Epithelial cell of prostate (primary cell): Measurements from ENCODE around the gene KCNJ6.
"Not testable (repeated sequence)": the region's sequence is repeated elsewhere in the genome, so short reads cannot be mapped to it uniquely, and the experiment has no call there.

ENCODE experiments used
- DNase-seq: peaks from one replicate; pipeline ENCODE4 v3.0.0-alpha.2; 2011; ENCODE audit warnings: low read depth, low spot score
- H3K27ac ChIP-seq: fragments of 450-650 bp; 2 replicates; pipeline ENCODE4 v1.5.1; 2017; ENCODE audit warnings: mild to moderate bottlenecking

KCNJ6 gene

DNA sequence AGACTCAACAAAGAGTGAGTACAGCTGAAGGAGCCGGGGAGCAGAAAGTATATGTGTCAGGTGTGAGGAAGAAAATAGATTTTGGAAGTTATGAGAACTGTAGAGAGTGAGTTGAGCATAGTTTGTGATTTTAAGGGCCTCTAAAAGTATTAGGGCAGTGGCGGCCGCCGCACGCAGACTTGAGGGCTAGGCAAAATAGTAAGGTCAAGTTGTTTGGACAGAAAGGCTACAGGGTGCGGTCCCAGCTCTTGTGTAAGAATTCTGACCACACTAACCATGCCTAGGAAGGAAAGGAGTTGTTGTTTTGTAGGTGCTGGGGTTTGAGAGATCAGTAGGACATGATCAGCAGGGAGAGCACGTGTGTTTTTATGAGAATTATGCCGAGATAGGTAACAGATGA lies 327.6 kb downstream of the KCNJ6 start:
- DNase-seq, H3K27ac ChIP-seq: not testable (repeated sequence)

GRCh38 chr21:37587635-37588177 lies 328.6 kb downstream of the KCNJ6 start:
- DNase-seq, result no peak
- H3K27ac ChIP-seq, result no peak overlapping the region

GRCh38 chr21:37587203-37587602 lies 329.1 kb downstream of the KCNJ6 start:
- no peak for DNase-seq
- H3K27ac ChIP-seq, result no peak overlapping the region

DNA sequence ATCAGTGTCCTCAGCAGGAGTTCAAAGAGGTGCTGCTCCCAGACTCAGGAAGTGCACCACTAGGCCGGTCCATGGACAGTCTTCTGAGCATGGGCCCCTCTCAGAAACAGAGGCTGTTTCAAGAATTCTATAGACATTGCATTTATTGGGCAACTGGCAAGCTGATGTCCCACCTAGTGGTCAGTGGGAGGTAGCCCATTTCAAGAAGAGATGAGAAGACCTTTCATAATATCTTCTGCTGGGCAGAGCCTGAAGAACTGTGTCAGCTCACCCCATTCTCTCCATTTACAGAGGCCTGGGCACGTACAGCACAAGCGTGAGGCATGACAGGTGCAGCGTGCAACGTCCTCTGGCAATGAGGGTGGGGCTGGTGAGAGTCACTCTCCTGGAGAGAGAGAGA lies 333.7 kb downstream of the KCNJ6 start:
- DNase-seq, result no peak
- no peak overlapping the region for H3K27ac ChIP-seq

DNA sequence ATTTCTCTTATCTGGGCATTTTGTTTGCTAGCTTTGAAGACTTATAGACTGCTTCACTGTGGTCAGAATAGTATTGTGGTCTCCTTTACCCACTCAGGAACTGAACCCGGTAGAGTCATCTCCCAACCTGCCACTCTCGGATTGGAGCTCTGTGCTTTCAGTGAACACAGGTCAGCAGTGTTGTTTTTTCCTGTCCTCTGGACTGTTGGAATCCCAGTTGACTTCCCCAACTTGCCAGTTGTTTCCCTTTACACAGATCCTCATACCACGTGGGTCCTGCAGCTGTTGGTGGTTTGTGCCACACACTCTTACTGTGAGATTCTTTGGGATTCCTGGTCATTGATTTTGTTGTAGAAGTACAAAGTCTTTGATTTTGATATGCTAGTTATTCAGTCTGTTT lies 335.6 kb downstream of the KCNJ6 start:
- no peak for DNase-seq
- H3K27ac ChIP-seq, result no peak overlapping the region

DNA sequence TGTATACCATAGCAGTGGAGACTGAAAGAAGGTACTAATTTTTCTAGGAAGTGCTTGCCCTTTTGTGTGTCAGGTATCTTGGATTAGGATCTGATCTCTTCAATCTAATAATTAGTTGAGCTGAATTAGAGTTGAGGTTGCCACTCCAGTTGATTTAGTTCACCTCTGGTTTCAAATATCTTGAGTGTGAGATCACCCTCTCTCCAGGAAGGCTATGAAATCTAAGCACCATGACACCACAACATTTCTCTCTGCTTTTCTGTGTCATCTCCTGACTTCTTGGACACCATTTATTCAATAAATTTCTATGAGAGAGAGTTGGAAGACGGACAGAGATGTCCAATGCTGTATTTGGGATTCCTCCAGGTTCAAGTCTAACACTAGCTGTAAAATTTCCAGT lies 336.9 kb downstream of the KCNJ6 start:
- H3K27ac ChIP-seq, result no peak overlapping the region
- no peak for DNase-seq

DNA sequence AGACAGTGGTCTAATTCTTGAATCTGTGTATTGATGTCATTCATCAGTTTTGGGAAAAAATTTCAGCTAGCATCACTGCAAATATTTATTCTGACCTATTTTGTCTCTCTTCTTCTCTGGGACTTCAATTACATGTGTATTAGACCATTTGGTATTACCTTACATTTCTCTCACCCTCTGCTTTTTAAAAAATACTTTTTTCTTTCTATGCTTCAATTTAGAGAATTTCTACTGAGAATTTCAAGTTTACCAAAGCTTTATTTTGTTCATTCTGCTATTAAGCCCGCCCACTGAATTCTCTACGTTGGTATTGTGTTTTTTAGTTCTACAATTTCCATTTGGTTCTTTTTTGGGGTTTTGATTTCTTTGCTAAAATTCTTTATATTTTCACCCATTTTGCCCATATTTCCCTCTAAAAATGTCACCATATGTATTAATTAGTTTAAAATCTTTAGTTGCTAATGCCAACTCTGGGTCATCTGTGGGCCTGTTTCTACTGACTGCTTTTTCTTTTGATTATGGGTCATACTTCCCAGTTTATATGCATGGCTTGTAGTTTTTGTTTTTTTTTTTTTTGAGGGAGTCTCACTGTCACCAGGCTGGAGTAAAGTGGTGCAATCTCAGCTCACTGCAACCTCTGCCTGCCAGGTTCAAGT lies 337.7 kb downstream of the KCNJ6 start:
- no peak for DNase-seq
- H3K27ac ChIP-seq, result no peak overlapping the region

DNA sequence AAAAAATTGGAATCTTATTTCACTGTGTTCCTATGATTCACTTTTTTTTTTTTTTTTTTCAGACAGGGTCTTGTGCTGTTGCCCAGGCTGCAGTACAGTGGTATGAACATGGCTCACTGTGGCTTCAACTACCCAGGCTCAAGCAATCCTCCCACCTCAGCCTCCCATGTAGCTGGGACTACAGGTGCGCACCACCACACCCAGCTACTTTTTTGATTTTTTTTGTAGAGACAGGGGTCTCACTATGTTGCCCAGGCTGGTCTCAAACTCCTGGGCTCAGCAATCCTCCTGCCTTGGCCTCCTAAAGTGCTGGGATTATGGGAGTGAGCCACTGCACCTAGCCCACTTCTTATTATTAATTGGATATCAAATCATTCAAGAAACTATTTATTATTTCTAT lies 339.3 kb downstream of the KCNJ6 start:
- H3K27ac ChIP-seq, DNase-seq: not testable (repeated sequence)

DNA sequence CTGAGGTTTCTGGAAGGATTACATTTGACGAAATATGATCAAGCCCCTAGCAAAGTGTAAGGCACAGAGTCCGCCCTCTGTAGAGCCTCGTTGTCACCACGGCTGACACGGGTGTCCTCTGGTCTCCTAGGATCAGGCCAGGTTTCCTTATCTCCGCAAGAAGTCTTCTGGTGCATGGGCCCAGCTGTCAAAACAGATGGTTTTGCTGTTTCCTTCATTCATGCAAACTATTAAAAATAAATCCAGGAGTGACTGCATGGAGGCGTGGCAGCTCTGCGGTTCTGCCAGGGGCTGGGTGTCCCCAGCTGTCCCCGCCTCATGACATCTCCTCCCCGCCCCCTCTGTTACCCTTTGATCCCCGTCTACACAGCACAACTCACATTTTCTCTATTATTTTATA lies 340.7 kb downstream of the KCNJ6 start:
- DNase-seq, result no peak
- no peak overlapping the region for H3K27ac ChIP-seq

DNA sequence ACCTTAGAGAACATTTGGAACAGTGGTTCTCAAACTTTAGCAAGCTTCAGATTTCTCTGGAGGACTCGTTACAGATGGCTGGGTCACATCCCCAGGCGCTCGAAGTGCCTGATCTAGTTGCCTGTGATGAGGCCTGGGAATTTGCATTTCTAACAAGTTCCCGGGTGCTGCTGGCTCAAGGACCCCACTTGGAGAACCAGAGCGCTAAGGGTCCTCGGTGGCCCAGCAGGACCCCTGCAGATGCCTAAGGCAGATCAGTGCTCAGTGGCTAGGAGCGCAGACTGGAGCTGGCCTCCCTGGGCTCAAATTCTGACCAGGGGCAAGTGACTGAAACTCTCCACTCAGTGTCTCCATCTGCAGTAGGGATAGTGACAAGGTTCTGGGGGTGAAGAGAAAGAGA lies 341.5 kb downstream of the KCNJ6 start:
- H3K27ac ChIP-seq, result no peak overlapping the region
- no peak for DNase-seq

DNA sequence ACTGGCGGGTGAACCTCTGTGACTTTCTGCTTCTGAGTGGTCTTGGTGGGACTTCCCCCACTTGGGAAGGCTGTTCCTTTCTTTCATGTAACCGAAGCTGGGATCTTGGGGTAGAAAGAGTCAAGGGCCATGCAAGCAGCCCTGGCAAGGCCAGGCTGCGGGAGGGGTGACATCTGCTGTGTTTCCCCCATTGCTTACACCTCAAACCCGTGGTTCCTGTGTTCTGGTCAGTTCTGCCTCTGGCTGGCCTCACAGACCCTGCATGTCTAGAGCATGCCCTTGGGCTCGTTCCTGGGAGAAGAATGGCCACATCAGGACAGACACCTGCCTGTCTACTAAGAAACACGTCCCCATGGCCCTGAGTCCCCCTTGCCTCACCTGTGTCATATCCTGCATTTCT lies 341.9 kb downstream of the KCNJ6 start:
- no peak overlapping the region for H3K27ac ChIP-seq
- no peak for DNase-seq

- H3K27ac ChIP-seq, result no peak overlapping the region
- DNase-seq, result no peak
These were observed 344.8 kb downstream of the KCNJ6 start for GRCh38 chr21:37571442-37571841.

DNA sequence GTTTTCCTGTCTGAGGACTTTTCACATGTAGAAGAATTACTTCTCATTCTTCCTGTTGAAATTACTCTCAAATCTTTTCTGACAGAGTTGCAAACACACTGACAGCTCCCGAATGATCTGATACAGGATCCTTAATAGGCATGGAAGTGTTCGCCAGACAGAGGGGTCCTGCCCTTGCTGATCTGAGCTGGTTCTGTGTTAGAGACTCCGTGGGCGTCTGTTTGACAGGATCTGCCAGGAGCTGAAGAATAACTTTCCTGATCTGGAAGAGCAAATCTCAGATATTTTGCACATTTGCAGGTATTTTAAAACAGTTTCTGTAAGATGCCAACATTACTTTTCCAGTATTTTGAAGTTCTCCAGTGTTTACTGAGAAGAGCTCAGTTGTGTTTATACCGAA lies 347.3 kb downstream of the KCNJ6 start:
- DNase-seq, result no peak
- H3K27ac ChIP-seq, result no peak overlapping the region

- no peak for DNase-seq
These were observed 347.8 kb downstream of the KCNJ6 start for GRCh38 chr21:37568415-37568814.

GRCh38 chr21:37566790-37567615 lies 349.3 kb downstream of the KCNJ6 start:
- no peak for DNase-seq
- H3K27ac ChIP-seq, result no peak overlapping the region

More at GRCh38 chr21:37568415-37568814, 347.8 kb downstream of the KCNJ6 start:
- no peak overlapping the region for H3K27ac ChIP-seq

GRCh38 chr21:37565530-37566223 lies 350.6 kb downstream of the KCNJ6 start:
- H3K27ac ChIP-seq, result no peak overlapping the region
- DNase-seq, result no peak

- H3K27ac ChIP-seq, result peak overlapping the region; percentile 87
- DNase-seq, result no peak
These were observed 351.2 kb downstream of the KCNJ6 start for GRCh38 chr21:37564924-37565529.

GRCh38 chr21:37564341-37564923 lies 351.8 kb downstream of the KCNJ6 start:
- H3K27ac ChIP-seq, result peak overlapping the region; percentile 87
- DNase-seq, result peak; percentile 98

GRCh38 chr21:37563641-37564340 lies 352.5 kb downstream of the KCNJ6 start:
- peak overlapping the region; percentile 87 for H3K27ac ChIP-seq
- DNase-seq, result peak; percentile 73
